C4-2B (cell line): ENCODE data around the gene MARK2.

ENCODE experiments used
- H3K27ac ChIP-seq: fragments of 450-650 bp; 2 replicates; pipeline ENCODE4 v1.5.1; 2017
- CTCF ChIP-seq: fragments of 450-650 bp; conservative IDR thresholded peaks from 2 replicates; pipeline ENCODE4 v1.5.1; 2017; ENCODE audit warnings: mild to moderate bottlenecking
- ZFX ChIP-seq: fragments of 450-650 bp; IDR thresholded peaks from 2 replicates; pipeline ENCODE4 v1.6.1; 2017

Gene MARK2

GRCh38 chr11:63868399-63869064, 29.6 kb downstream of the MARK2 start:
- peak overlapping the region; percentile 75 for H3K27ac ChIP-seq

GRCh38 chr11:63869171-63869591, 30.3 kb downstream of the MARK2 start:
- peak overlapping the region; percentile 75 for H3K27ac ChIP-seq
- TF ChIP-seq CTCF (no peak), ZFX (no peak)

More at GRCh38 chr11:63868399-63869064, 29.6 kb downstream of the MARK2 start:
- no peak for TF ChIP-seq ZFX
- TF ChIP-seq CTCF, result no peak

- no peak for TF ChIP-seq CTCF
- TF ChIP-seq ZFX, result no peak
- peak overlapping the region; percentile 75 for H3K27ac ChIP-seq
Observed at GRCh38 chr11:63869683-63870082, 30.8 kb downstream of the MARK2 start.

GRCh38 chr11:63870351-63871140, 31.6 kb downstream of the MARK2 start:
- peak overlapping the region; percentile 75 for H3K27ac ChIP-seq
- TF ChIP-seq ZFX (no peak), CTCF (no peak)

GRCh38 chr11:63871962-63872799, 33.3 kb downstream of the MARK2 start:
- TF ChIP-seq CTCF (peak; percentile 70), ZFX (no peak)
- peak overlapping the region; percentile 80 for H3K27ac ChIP-seq

GRCh38 chr11:63872800-63873197, 33.9 kb downstream of the MARK2 start:
- TF ChIP-seq ZFX, result no peak
- TF ChIP-seq CTCF, result no peak
- H3K27ac ChIP-seq, result peak overlapping the region; percentile 80

GRCh38 chr11:63873311-63873710, 34.4 kb downstream of the MARK2 start:
- peak overlapping the region; percentile 80 for H3K27ac ChIP-seq
- no peak for TF ChIP-seq ZFX
- no peak for TF ChIP-seq CTCF
